ENCODE results near the gene ARHGAP26.

ARHGAP26 gene

GRCh38 chr5:143172739-143173138 is 402.6 kb downstream of the ARHGAP26 start:
- no peak overlapping the region for H2AFZ ChIP-seq (ENCODE audit: low read length, unreplicated experiment)
- no peak overlapping the region for H3K27ac ChIP-seq (ENCODE audit: low read depth, low read length)
- no peaks in the 10 kb centered on the region for H3K79me2 ChIP-seq (ENCODE audit: control insufficient read depth, insufficient read depth, low read length, unreplicated experiment)
- peaks cover 15% of the 10 kb centered on the region for H3K4me1 ChIP-seq (ENCODE audit: control insufficient read depth, insufficient read depth, low read length, unreplicated experiment)
- H3K36me3 ChIP-seq (ENCODE audit: insufficient read depth, low read length), result no peaks in the 10 kb centered on the region
- H3K27me3 ChIP-seq (ENCODE audit: insufficient read depth, low read length), result no peaks in the 10 kb centered on the region
- no peak overlapping the region for H3K4me3 ChIP-seq (ENCODE audit: low read depth, low read length)

- H3K4me3 ChIP-seq (ENCODE audit: low read depth, low read length), result no peak overlapping the region
- no peaks in the 10 kb centered on the region for H3K27me3 ChIP-seq (ENCODE audit: insufficient read depth, low read length)
- no peaks in the 10 kb centered on the region for H3K36me3 ChIP-seq (ENCODE audit: insufficient read depth, low read length)
- no peaks in the 10 kb centered on the region for H3K79me2 ChIP-seq (ENCODE audit: control insufficient read depth, insufficient read depth, low read length, unreplicated experiment)
- H3K4me1 ChIP-seq (ENCODE audit: control insufficient read depth, insufficient read depth, low read length, unreplicated experiment), result peaks cover 17% of the 10 kb centered on the region
- no peak overlapping the region for H2AFZ ChIP-seq (ENCODE audit: low read length, unreplicated experiment)
- H3K27ac ChIP-seq (ENCODE audit: low read depth, low read length), result no peak overlapping the region
Observed at GRCh38 chr5:143173139-143173889, 403.1 kb downstream of the ARHGAP26 start.

GRCh38 chr5:143174714-143175398 is 404.7 kb downstream of the ARHGAP26 start:
- no peak overlapping the region for H3K4me3 ChIP-seq (ENCODE audit: low read depth, low read length)
- no peaks in the 10 kb centered on the region for H3K36me3 ChIP-seq (ENCODE audit: insufficient read depth, low read length)
- no peaks in the 10 kb centered on the region for H3K79me2 ChIP-seq (ENCODE audit: control insufficient read depth, insufficient read depth, low read length, unreplicated experiment)
- H2AFZ ChIP-seq (ENCODE audit: low read length, unreplicated experiment), result no peak overlapping the region
- H3K27me3 ChIP-seq (ENCODE audit: insufficient read depth, low read length), result no peaks in the 10 kb centered on the region
- H3K4me1 ChIP-seq (ENCODE audit: control insufficient read depth, insufficient read depth, low read length, unreplicated experiment), result peaks cover 17% of the 10 kb centered on the region
- H3K27ac ChIP-seq (ENCODE audit: low read depth, low read length), result no peak overlapping the region

GRCh38 chr5:143176048-143176447 is 405.9 kb downstream of the ARHGAP26 start:
- Histone ChIP-seq H3K4me3 (ENCODE audit: low read depth, low read length) (no peak overlapping the region), H2AFZ (ENCODE audit: low read length, unreplicated experiment) (no peak overlapping the region), H3K27ac (ENCODE audit: low read depth, low read length) (no peak overlapping the region), H3K36me3 (ENCODE audit: insufficient read depth, low read length) (no peaks in the 10 kb centered on the region), H3K27me3 (ENCODE audit: insufficient read depth, low read length) (no peaks in the 10 kb centered on the region), H3K4me1 (ENCODE audit: control insufficient read depth, insufficient read depth, low read length, unreplicated experiment) (peaks cover 17% of the 10 kb centered on the region), H3K79me2 (ENCODE audit: control insufficient read depth, insufficient read depth, low read length, unreplicated experiment) (no peaks in the 10 kb centered on the region)

- Histone ChIP-seq H3K36me3 (ENCODE audit: insufficient read depth, low read length) (no peaks in the 10 kb centered on the region), H3K27ac (ENCODE audit: low read depth, low read length) (peak overlapping the region; percentile 87), H3K4me1 (ENCODE audit: control insufficient read depth, insufficient read depth, low read length, unreplicated experiment) (peaks cover 17% of the 10 kb centered on the region), H3K27me3 (ENCODE audit: insufficient read depth, low read length) (no peaks in the 10 kb centered on the region), H2AFZ (ENCODE audit: low read length, unreplicated experiment) (no peak overlapping the region), H3K79me2 (ENCODE audit: control insufficient read depth, insufficient read depth, low read length, unreplicated experiment) (no peaks in the 10 kb centered on the region), H3K4me3 (ENCODE audit: low read depth, low read length) (no peak overlapping the region)
Observed at GRCh38 chr5:143177263-143177983, 407.2 kb downstream of the ARHGAP26 start.

GRCh38 chr5:143179126-143179740 is 409.1 kb downstream of the ARHGAP26 start:
- H3K79me2 ChIP-seq (ENCODE audit: control insufficient read depth, insufficient read depth, low read length, unreplicated experiment), result no peaks in the 10 kb centered on the region
- no peaks in the 10 kb centered on the region for H3K27me3 ChIP-seq (ENCODE audit: insufficient read depth, low read length)
- no peak overlapping the region for H2AFZ ChIP-seq (ENCODE audit: low read length, unreplicated experiment)
- no peak overlapping the region for H3K27ac ChIP-seq (ENCODE audit: low read depth, low read length)
- H3K4me1 ChIP-seq (ENCODE audit: control insufficient read depth, insufficient read depth, low read length, unreplicated experiment), result peaks cover 25% of the 10 kb centered on the region
- no peak overlapping the region for H3K4me3 ChIP-seq (ENCODE audit: low read depth, low read length)
- no peaks in the 10 kb centered on the region for H3K36me3 ChIP-seq (ENCODE audit: insufficient read depth, low read length)

- no peak overlapping the region for H2AFZ ChIP-seq (ENCODE audit: low read length, unreplicated experiment)
- H3K4me3 ChIP-seq (ENCODE audit: low read depth, low read length), result no peak overlapping the region
- H3K79me2 ChIP-seq (ENCODE audit: control insufficient read depth, insufficient read depth, low read length, unreplicated experiment), result no peaks in the 10 kb centered on the region
- peaks cover 21% of the 10 kb centered on the region for H3K4me1 ChIP-seq (ENCODE audit: control insufficient read depth, insufficient read depth, low read length, unreplicated experiment)
- no peaks in the 10 kb centered on the region for H3K36me3 ChIP-seq (ENCODE audit: insufficient read depth, low read length)
- no peak overlapping the region for H3K27ac ChIP-seq (ENCODE audit: low read depth, low read length)
- no peaks in the 10 kb centered on the region for H3K27me3 ChIP-seq (ENCODE audit: insufficient read depth, low read length)
Observed at GRCh38 chr5:143180751-143181150, 410.6 kb downstream of the ARHGAP26 start.

GRCh38 chr5:143181173-143181572 is 411.0 kb downstream of the ARHGAP26 start:
- H2AFZ ChIP-seq (ENCODE audit: low read length, unreplicated experiment), result no peak overlapping the region
- H3K27ac ChIP-seq (ENCODE audit: low read depth, low read length), result no peak overlapping the region
- H3K27me3 ChIP-seq (ENCODE audit: insufficient read depth, low read length), result no peaks in the 10 kb centered on the region
- no peaks in the 10 kb centered on the region for H3K79me2 ChIP-seq (ENCODE audit: control insufficient read depth, insufficient read depth, low read length, unreplicated experiment)
- H3K4me3 ChIP-seq (ENCODE audit: low read depth, low read length), result no peak overlapping the region
- no peaks in the 10 kb centered on the region for H3K36me3 ChIP-seq (ENCODE audit: insufficient read depth, low read length)
- peaks cover 21% of the 10 kb centered on the region for H3K4me1 ChIP-seq (ENCODE audit: control insufficient read depth, insufficient read depth, low read length, unreplicated experiment)

- H3K4me1 ChIP-seq (ENCODE audit: control insufficient read depth, insufficient read depth, low read length, unreplicated experiment), result peaks cover 14% of the 10 kb centered on the region
- H3K27ac ChIP-seq (ENCODE audit: low read depth, low read length), result no peak overlapping the region
- no peaks in the 10 kb centered on the region for H3K79me2 ChIP-seq (ENCODE audit: control insufficient read depth, insufficient read depth, low read length, unreplicated experiment)
- no peaks in the 10 kb centered on the region for H3K27me3 ChIP-seq (ENCODE audit: insufficient read depth, low read length)
- H3K4me3 ChIP-seq (ENCODE audit: low read depth, low read length), result no peak overlapping the region
- H2AFZ ChIP-seq (ENCODE audit: low read length, unreplicated experiment), result no peak overlapping the region
- H3K36me3 ChIP-seq (ENCODE audit: insufficient read depth, low read length), result no peaks in the 10 kb centered on the region
Observed at GRCh38 chr5:143182106-143182505, 411.9 kb downstream of the ARHGAP26 start.

GRCh38 chr5:143182901-143183820 is 413.0 kb downstream of the ARHGAP26 start:
- no peak overlapping the region for H3K4me3 ChIP-seq (ENCODE audit: low read depth, low read length)
- peak overlapping the region; percentile 10; the same call in 1 of the 2 replicates for H3K27ac ChIP-seq (ENCODE audit: low read depth, low read length)
- H3K27me3 ChIP-seq (ENCODE audit: insufficient read depth, low read length), result no peaks in the 10 kb centered on the region
- no peaks in the 10 kb centered on the region for H3K36me3 ChIP-seq (ENCODE audit: insufficient read depth, low read length)
- peaks cover 8% of the 10 kb centered on the region for H3K4me1 ChIP-seq (ENCODE audit: control insufficient read depth, insufficient read depth, low read length, unreplicated experiment)
- no peaks in the 10 kb centered on the region for H3K79me2 ChIP-seq (ENCODE audit: control insufficient read depth, insufficient read depth, low read length, unreplicated experiment)
- H2AFZ ChIP-seq (ENCODE audit: low read length, unreplicated experiment), result no peak overlapping the region
